Esophagus (tissue), 2 donors: ENCODE results near the gene ATAT1. TPM values are rescaled to one million over a fixed set of nuclear protein-coding genes. Genes with fewer than 3 reads are reported as not detected.
A peak's percentile ranks its signal among the peaks of the same experiment; 100 is the strongest.
"Not testable (repeated sequence)": the region's sequence is repeated elsewhere in the genome, so short reads cannot be mapped to it uniquely, and the experiment has no call there.

ENCODE experiments used
- H3K27ac ChIP-seq, 2 donors: one replicate each; pipeline ENCODE4 v1.5.1; 2013; ENCODE audit warnings: low read depth in 2 of 2, mild to moderate bottlenecking in 2 of 2, inconsistent platforms in 1 of 2, low read length in 1 of 2, moderate library complexity in 1 of 2
- H3K27me3 ChIP-seq, 2 donors: one replicate each; pipeline ENCODE4 v1.6.1; 2013; ENCODE audit warnings: low read length in 2 of 2, control low read depth in 1 of 2, mild to moderate bottlenecking in 1 of 2; ENCODE audit not compliant: insufficient read depth in 2 of 2, control insufficient read depth in 1 of 2
- H3K36me3 ChIP-seq, 2 donors: one replicate each; pipeline ENCODE4 v1.6.1; 2013; ENCODE audit warnings: low read length in 1 of 2; ENCODE audit not compliant: control insufficient read depth in 2 of 2, insufficient read depth in 2 of 2
- H3K4me1 ChIP-seq, 2 donors: one replicate each; pipeline ENCODE4 v1.6.1; 2013; ENCODE audit warnings: low read length in 1 of 2; ENCODE audit not compliant: control insufficient read depth in 2 of 2, insufficient read depth in 2 of 2
- H3K4me3 ChIP-seq, 2 donors: one replicate each; pipeline ENCODE4 v1.5.1; 2013; ENCODE audit warnings: low read length in 2 of 2, mild to moderate bottlenecking in 2 of 2, low read depth in 1 of 2, moderate library complexity in 1 of 2
- H3K9me3 ChIP-seq, 2 donors: one replicate each; pipeline ENCODE4 v1.6.1; 2013; ENCODE audit warnings: mild to moderate bottlenecking in 2 of 2, low read depth in 1 of 2, low read length in 1 of 2, moderate library complexity in 1 of 2; ENCODE audit not compliant: control insufficient read depth in 2 of 2, insufficient read depth in 1 of 2
- WGBS, 2 donors: extraction: QIAGEN DNeasy Blood & Tissue Kit; methylation state at CpG; one replicate each; pipeline ENCODE4 v1.1.7; 2013; 5-methylcytosine and 5-hydroxymethylcytosine counted together
- polyA plus RNA-seq, 2 donors: library from polyadenylated mRNA; stranded (reverse); fragments of 200-250 nt; gene quantifications; one replicate each; pipeline ENCODE4 v1.2.3, GENCODE V29; 2013
- donor health status: healthy with polysubstance abuse.
- donor health status: Bipolar disorder and iron deficiency.

ATAT1 gene
- 1 to 10 TPM; 5.0 to 6.8 TPM for polyA plus RNA-seq

- Histone ChIP-seq H3K4me3 (peak within 1 kb of the TSS; percentile 68 to 70), H3K36me3 (peaks cover 8 to 35% of the 10 kb centered on the region in 2 donors), H3K9me3 (no peaks in the 10 kb centered on the region), H3K4me1 (peaks cover 0 to 3% of the 10 kb centered on the region in 2 donors), H3K27ac (peak within 1 kb of the TSS; percentile 93 to 98), H3K27me3 (no peaks in the 10 kb centered on the region)
- 2 to 3% methylated on average over 34 to 36 of the region's 36 CpGs for WGBS, 2 donors
Measured at GRCh38 chr6:30626484-30627366, at the start of gene ATAT1. Gene ATAT1 (plus strand): TSS chr6:30626874.

- 94 to 96% methylated on average over 8 of the region's 8 CpGs for WGBS, 2 donors
- H3K4me1 ChIP-seq: no peaks in the 10 kb centered on the region
- no peak overlapping the region for H3K4me3 ChIP-seq
- no peaks in the 10 kb centered on the region for H3K9me3 ChIP-seq
- H3K27ac ChIP-seq: no peak overlapping the region
- no peaks in the 10 kb centered on the region for H3K27me3 ChIP-seq
- H3K36me3 ChIP-seq: peaks cover 7 to 23% of the 10 kb centered on the region in 2 donors
Measured at GRCh38 chr6:30578051-30578450, 48.6 kb upstream of the ATAT1 start.

GRCh38 chr6:30583921-30584320 lies 42.8 kb upstream of the ATAT1 start:
- no peaks in the 10 kb centered on the region for H3K9me3 ChIP-seq
- no peak overlapping the region for H3K27ac ChIP-seq
- H3K4me1 ChIP-seq: no peaks in the 10 kb centered on the region
- peaks cover 31 to 50% of the 10 kb centered on the region in 2 donors for H3K36me3 ChIP-seq
- no peak overlapping the region for H3K4me3 ChIP-seq
- no peaks in the 10 kb centered on the region for H3K27me3 ChIP-seq
- WGBS, 2 donors: 86 to 89% methylated on average over 5 of the region's 5 CpGs

- Histone ChIP-seq H3K9me3 (no peaks in the 10 kb centered on the region), H3K4me1 (peaks cover 0 to 10% of the 10 kb centered on the region in 2 donors), H3K27me3 (no peaks in the 10 kb centered on the region), H3K36me3 (peaks cover 22 to 38% of the 10 kb centered on the region in 2 donors), H3K4me3 (no peak overlapping the region), H3K27ac (peak overlapping the region; percentile 35 to 87)
- WGBS, 2 donors: 90 to 91% methylated on average over 15 of the region's 15 CpGs
Measured at GRCh38 chr6:30589754-30590358, 36.8 kb upstream of the ATAT1 start.

GRCh38 chr6:30590509-30590908 lies 36.2 kb upstream of the ATAT1 start:
- H3K9me3 ChIP-seq: no peaks in the 10 kb centered on the region
- no peak overlapping the region for H3K4me3 ChIP-seq
- H3K36me3 ChIP-seq: peaks cover 17 to 31% of the 10 kb centered on the region in 2 donors
- no peaks in the 10 kb centered on the region for H3K27me3 ChIP-seq
- WGBS, 2 donors: 63 to 70% methylated on average over 8 of the region's 8 CpGs
- peaks cover 0 to 10% of the 10 kb centered on the region in 2 donors for H3K4me1 ChIP-seq
- peak overlapping the region; percentile 70 to 87 for H3K27ac ChIP-seq

- Histone ChIP-seq H3K36me3 (peaks cover 12 to 26% of the 10 kb centered on the region in 2 donors), H3K27ac (peak overlapping the region; percentile 70 to 87)
Measured at GRCh38 chr6:30591008-30591407, 35.7 kb upstream of the ATAT1 start.

GRCh38 chr6:30592287-30592686 lies 34.4 kb upstream of the ATAT1 start:
- Histone ChIP-seq H3K4me1 (peaks cover 0 to 10% of the 10 kb centered on the region in 2 donors), H3K4me3 (no peak overlapping the region)

More at GRCh38 chr6:30591008-30591407, 35.7 kb upstream of the ATAT1 start:
- H3K9me3 ChIP-seq: no peaks in the 10 kb centered on the region
- H3K4me3 ChIP-seq: no peak overlapping the region
- 29 to 30% methylated on average over 1 of the region's 1 CpG for WGBS, 2 donors
- H3K27me3 ChIP-seq: no peaks in the 10 kb centered on the region
- peaks cover 0 to 10% of the 10 kb centered on the region in 2 donors for H3K4me1 ChIP-seq

GRCh38 chr6:30597315-30598144 lies 29.1 kb upstream of the ATAT1 start:
- WGBS, 2 donors: 73 to 74% methylated on average over 12 to 15 of the region's 15 CpGs
- H3K27me3 ChIP-seq, H3K4me3 ChIP-seq, H3K27ac ChIP-seq, H3K4me1 ChIP-seq, H3K9me3 ChIP-seq: not testable (repeated sequence)
- peaks cover 19 to 20% of the 10 kb centered on the region in 2 donors for H3K36me3 ChIP-seq

More at GRCh38 chr6:30592287-30592686, 34.4 kb upstream of the ATAT1 start:
- WGBS, 2 donors: 95 to 96% methylated on average over 1 of the region's 1 CpG
- no peaks in the 10 kb centered on the region for H3K27me3 ChIP-seq
- peaks cover 7 to 18% of the 10 kb centered on the region in 2 donors for H3K36me3 ChIP-seq
- no peaks in the 10 kb centered on the region for H3K9me3 ChIP-seq
- H3K27ac ChIP-seq: no peak overlapping the region
